Pons (tissue), 1 donor: ENCODE measurements around the gene OSBPL2.
A peak's percentile ranks its signal among the peaks of the same experiment; 100 is the strongest.

Experiments
- DNase-seq: peaks from one replicate; pipeline ENCODE4 v3.0.0-alpha.2; 2016; ENCODE audit warnings: low spot score

The OSBPL2 gene

DNA sequence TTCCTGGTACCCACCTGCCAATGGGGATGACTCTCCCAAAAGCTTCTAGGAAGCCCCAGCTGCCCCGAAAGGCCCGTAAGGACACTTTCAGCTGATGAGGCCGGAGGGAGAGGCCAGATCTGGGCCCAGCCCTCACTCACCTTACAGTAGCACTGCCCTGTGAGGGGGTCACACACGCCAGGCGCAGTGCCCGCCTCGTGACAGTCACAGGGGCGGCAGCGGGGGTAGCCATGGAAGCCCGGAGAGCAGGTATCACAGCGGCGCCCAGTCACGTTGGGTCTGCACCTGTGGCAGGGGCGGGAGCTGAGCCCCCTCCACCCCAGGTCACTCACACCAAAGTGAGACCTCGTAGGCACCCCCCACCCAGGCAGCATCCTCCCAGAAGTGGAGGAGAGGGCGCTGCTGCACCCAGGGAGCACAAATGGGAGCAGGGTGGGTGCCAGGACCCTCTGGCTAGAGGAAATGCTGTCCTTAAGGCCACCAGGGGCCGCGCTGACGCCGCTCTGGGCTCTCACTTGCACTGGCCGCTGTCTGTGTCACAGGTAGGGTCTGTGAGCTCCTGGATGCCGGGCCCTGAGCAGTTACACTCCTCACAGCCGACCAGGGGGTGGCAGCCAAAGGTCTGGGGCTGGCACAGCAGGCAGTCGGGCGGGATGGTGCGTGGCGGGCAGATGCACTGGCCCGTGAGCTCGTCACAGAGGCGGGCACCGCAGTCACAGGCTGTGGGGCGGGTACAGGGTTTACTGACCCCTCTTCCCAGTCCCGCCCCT lies 89.6 kb downstream of the OSBPL2 start:
- no peak for DNase-seq

DNA sequence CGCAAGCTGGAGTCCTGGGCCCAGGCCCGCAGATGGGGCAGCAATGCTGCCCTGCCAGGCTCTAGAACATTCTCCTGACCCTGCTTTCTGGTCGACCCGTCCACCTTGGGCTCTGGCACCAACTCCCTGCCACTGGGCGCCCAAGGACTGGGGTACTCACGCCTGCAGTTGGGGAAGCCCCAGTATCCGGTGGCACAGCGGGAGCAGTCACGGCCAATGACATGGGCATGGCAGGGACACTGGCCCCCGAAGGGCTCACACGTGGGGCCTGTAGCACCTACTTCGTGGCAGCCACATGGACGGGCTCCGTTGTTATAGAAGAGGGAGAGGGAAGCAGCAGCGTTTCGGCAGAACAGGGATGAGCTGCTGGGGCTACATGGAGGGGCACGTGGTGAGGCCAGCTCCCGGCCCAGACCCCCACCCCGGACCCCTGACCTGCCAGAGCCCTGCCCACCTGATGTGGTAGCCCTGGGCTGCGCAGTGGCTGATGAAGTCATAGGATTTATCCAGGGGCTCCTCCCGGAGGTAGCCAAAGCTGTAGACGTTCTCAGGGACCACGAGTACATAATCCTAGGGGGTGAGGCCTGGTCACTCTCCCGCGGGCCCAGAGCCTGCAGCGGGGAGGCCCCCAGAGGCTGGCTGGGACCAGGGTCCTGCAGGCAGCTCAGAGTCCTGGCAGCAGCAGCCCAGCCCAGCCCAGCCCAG lies 90.5 kb downstream of the OSBPL2 start:
- no peak for DNase-seq

DNA sequence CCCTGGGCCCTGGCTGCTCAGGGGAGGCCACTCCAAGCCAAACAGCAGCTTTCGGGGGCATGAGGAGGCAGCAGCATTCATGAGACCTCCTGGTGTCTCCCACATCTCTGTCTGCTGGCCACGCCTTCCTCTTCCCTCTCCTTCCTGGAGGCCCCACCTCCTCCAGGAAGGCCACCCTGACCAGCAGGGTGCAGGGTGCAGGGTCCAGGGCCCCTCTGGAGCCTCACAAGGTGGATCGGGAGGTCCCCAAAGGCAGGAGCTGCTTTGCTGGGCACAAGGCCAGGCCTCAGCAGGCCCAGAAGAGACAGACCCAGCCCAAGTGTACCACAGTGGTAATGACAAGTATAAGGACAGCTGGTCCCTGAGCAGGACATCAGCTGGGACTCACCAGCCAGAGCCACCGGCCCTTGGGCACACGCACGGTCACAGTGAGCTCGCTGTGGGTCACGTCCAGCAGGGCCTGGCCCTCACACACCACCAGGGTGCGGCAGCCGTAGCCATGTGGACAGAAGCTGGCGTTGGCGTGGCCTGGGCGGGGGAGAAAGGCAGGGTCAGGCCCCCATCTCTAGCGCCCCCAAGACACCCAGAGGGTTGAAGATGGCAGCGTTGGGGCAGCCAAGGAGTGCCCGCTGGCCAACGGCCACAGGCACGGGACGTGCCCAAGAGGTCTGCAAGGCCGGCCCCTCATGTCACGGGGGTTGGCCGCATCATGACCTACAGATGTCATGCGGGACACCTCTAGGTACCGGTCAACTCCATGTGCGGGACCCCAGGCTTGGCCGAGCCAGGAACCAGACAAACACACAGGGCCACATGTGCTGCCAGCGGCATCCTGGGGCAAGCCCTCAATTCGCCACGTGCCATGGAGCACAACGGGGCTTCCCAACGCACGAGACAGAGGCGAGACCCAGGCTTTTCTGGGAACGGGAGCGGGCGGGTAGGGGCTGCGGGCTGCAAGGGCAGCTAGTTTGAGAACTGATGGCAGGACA lies 91.4 kb downstream of the OSBPL2 start:
- DNase-seq = no peak

DNA sequence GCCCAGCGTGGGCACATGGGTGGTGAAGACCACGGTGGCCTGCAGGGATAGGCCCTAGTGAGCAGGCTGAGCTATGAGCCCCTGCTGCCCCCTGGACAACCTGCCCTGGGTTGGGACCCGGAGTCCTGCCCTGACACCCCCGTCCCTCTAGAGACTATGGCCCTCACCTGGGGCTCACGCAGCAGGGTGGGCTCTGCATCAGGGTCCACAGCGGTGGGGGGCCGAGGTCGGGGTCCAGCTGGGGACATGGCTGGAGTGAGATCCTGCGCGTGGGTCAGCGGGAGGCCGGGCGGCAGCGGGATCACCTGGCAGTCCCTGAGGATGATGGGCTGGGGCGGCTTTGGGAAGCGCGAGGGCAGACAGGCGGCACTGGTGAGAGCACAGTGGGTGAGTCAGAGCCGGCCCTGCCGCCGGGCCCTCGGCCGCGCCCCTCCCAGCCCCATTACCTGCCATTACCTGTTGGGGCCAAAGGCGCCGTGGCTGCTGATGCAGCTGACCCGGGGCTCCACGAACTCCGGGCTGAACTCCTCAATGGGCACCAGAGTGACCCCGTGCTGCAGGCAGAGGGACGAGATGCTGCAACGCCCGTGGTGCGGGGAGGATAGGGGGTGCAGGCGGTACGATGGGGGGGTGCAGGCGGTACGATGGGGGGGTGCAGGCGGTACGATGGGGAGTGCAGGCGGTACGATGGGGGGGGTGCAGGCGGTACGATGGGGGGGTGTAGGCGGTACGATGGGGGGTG lies 92.4 kb downstream of the OSBPL2 start:
- DNase-seq = no peak

DNA sequence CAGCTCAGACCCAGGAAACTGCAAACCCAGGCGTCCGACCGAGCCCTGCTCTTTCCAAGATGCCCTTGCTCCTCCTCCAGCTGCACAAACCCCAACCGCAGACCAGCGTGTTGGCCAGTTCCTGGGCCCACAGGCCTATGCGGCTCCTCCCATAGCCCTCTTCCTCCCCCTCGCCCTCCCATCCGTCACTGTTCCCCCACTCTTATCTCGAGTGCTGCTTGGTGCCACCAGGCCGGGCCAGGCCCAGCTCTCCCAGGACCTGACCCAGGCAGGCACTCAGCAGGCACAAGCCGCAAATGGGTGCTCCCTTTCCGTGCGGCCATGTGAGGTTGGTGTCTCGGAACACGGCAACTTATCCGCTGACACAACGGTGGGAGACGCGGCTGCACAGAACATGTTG lies 93.0 kb downstream of the OSBPL2 start:
- DNase-seq = no peak

DNA sequence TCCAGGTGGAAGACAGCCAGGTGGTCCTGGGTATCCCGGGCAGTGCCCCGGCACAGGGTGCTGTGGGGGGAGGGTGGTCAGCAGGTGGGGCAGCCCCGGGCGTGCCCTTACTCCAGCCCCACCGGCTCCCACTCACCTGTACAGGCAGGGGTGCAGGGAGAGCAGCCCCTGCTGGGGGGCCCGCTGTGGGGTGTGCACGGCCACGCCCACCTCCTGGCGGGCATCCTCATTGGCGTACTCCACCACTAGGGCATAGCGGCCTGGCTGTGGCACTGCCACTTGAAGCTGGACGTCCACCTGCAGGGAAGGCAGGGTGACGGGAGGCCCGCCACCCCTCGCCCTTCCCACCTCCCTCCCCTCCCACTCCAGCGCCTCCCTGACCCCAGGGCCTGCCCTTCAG lies 94.1 kb downstream of the OSBPL2 start:
- no peak for DNase-seq

DNA sequence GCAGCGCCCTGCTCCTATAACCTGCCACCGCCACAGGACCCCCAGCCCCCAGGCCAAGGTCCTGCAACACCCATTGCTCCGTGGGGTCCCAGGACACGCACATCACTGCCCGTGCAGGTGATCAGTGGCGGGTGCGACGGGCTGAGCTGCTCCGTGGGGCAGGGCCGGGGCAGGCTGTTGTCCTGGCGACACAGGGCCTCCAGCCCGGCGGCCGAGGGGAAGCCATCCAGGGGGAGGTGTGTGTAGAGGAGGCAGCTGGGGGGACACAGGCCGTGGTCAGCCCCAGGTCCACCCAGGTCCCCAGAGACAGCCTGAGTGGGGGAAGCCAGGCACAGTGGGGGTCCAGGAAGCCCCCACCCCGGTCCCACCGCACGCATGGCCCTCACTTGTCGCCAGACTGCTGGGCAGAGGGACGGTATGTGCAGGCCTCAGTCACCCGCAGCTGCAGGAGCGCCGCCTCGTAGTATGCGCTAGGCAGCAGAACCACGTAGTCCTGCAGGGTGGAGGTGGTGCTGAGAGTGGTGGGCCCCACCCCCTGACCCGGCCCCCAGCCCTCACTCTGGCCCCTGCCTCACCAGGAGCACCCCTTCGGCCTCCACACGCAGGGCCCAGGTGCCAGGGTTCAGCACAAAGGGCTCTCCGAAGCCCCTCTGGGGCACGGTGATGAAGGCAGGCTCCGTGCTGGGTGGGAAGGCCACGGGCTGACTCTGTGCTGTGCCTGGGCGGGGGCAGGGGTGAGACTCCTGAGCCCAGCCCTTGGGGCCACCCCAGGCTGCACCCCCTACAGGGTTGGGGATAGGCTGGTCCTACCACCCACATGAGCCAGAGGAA lies 94.9 kb downstream of the OSBPL2 start:
- no peak for DNase-seq

DNA sequence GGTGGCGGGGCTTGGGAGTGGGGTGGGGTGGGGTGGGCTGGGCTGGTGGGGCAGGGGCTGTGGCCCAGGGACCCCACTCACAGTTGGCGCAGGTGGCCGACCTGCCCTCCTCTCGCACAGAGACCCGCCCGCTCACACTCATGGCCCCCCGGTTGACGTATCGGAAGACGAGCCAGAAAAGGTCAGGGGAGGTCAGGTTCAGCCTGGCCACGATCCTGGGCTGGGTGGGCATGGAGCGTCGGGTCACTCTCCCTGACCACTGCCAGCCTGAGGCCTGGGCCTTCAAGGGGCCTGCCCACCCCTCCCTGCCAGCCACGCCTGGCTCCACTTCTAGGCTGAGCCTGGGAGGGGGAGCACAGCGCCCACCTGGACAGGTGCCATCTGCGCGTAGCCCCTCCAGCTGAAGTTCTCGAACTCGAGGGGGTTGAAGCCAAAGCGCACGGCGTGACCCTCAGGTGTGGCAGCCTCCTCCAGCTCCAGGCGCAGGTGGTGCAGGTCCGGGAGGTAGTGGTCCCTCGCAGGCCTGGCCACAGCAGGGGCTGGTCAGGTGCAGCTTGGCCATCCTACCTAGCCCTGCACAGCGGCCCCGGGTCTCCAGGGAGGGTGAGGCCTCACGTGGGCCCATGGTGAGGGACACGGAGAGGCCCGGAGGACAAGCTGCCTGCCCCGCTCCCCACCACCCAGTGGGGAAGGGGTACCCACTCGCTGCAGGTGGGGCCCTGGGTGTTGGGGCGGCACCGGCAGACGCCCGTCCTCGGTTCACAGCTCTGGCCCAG lies 95.7 kb downstream of the OSBPL2 start:
- no peak for DNase-seq

DNA sequence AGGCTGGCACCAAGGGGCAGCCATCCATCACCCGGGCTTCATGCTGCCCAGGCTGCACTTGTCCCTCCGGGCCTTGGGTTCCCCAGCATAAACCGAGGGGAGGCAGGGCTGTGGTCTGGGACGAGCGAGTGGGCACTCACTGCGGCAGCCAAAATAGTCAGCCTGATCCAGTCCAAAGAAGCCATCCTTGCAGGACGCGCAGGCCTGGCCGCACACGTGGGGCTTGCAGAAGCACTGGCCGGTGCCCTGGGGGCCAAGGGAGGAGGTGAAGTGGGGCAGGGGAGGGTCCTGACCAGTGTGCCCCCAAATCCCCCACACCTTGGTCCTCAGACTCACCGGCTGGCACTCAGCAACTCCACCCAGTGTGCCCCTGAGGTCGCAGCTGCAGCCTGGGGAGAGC lies 96.6 kb downstream of the OSBPL2 start:
- DNase-seq = no peak

DNA sequence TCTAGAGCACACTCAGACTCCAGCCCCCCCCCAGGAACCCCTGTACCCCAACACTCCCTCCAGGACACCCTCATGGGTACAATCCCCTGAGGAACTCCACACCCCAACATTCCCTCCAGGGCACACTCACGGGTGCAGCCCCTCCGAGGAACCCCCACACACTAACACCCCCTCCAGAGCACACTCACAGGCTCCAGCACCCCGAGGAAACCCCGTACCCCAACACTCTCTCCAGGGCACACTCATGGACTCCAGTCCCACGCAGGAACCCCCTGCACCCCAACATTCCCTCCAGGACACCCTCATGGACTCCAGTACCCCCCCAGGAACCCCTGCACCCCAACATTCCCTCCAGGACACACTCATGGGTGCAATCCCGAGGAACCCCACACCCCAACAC lies 97.2 kb downstream of the OSBPL2 start:
- DNase-seq = no peak

DNA sequence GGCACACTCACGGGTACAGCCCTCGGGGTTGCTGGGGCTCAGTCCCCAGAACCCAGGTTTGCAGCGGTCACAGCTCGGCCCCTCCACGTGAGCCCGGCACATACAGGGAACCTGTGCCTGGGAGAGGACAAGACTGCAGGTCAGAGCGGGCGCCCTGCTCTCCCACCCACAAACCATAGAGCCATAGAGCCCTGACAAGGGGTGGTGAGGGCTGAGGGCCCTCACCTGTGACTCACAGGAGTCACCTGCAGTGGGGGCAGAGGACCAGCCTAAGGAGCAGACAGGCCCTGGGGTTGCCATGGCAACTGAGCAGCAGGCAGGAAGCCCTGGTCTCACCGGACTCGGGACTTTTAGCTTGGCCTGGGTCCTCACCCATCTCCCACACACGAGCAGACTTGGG lies 98.0 kb downstream of the OSBPL2 start:
- no peak for DNase-seq

DNA sequence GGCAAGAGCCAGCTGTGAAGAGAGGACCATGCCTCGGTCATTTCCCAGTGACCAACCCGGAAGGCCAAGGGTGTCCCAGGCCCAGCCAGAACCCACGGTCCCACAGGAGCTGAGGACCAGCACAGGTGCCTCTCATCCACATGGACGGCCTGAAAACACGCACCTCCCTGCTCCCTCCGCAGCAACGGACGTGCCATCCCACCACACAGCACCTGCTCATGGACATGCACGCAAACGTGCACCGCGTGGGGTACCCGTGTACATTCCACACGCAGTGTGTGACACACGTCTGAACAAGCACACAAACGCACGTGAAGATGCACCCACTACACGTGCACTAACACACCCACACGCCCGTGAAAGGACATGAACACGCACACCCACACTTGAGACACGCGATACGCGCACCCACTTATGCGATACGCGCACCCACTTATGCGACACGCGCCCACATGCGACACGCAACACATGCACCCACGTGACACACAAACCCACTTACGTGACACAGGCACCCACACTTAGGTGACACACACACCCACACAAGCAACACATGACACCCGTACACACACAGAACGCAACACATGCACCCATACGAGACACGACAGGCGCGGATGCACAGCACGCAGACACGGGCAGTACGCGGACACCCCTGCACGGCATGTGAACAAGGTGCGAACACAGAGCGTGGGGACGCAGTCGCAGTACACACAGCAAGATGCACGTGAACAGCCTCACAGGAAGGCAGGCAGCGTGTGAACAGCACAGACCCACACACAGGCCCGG lies 98.6 kb downstream of the OSBPL2 start:
- DNase-seq = no peak

DNA sequence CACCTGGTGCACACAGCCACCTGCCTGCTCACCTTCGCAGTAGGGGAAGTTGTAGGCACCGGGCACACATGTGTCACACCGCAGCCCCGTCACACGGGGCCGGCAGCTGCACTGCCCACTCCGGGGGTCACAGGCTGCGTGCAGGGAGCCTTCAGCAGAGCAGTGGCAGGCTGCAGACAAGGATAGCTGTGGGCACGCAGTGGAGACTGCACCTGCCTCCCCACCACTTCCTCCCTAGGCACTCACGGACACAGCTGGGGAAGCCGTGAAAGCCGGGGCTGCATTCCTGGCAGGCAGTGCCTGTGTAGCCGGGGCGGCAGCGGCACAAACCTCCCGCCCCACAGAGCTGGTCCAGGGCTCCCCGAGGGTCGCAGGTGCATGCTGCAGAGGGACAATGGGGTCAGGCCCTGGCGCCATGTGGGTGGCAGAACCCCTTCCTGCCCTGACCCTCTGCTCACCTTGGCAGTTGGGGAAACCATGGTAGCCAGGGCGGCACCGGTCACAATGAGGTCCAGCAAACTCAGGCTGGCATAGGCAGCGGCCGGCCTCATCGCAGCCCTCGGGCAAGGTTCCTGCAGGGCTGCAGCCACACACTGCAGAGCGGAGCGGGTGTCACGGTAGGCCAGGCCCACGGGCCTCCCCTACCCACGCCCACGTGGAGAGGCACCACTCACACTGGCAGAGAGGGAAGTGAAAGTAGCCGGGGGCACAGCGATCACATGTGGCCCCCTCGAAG lies 99.4 kb downstream of the OSBPL2 start:
- DNase-seq = no peak

DNA sequence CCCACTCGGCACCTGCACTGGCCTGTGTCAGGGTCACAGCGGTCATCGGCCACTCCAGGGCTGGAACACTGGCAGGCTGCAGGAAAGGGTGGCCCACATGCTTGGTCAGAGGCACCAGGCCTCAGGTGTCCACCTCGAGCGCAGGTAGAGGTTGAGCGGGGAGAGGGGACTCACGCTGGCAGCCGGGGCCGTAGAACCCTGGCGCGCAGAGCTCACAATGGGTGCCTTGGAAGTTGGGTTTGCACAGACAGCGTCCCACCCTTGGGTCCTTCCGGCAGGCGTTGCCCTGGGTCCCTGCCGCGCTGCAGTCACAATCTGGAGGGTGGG lies 99.9 kb downstream of the OSBPL2 start:
- DNase-seq = no peak

DNA sequence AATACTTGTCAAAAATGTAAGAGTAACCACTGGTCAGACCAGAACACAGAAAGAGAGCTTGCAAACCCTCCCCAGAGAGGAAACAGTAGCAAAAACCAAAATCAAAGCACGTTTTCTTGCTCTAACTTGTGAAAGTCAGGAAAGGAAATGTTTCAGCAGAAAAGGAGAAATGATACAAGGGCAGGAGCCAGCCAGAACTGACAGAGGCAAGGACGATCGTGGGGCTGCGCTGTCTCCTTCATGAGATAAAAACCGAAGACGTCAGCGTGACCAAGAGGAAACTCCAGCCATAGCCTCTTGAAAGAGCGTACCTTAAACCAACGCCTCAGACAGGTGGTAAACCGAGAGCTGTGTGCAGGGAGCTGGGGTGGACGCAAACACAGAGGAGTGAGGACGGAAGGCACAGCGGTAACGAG lies 101.3 kb downstream of the OSBPL2 start:
- DNase-seq = peak; percentile 38

DNA sequence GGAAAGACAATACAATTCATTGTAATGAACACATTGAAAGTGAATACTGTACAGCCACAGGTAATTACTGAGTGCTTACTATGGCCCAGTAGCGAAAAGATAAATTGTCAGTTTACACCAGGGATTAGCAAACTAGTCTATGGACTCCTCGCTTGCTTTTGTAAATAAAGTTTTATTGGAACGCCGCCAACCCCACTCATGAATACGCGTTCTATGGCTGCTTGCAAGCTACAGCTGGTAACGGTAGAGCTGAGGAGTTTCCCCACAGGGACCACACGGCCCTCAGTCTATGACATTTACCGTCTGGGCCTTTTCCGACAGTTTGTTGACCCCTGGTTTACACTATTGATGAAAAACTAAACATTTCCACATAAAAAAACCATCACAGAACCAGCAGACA lies 104.6 kb downstream of the OSBPL2 start:
- no peak for DNase-seq

DNA sequence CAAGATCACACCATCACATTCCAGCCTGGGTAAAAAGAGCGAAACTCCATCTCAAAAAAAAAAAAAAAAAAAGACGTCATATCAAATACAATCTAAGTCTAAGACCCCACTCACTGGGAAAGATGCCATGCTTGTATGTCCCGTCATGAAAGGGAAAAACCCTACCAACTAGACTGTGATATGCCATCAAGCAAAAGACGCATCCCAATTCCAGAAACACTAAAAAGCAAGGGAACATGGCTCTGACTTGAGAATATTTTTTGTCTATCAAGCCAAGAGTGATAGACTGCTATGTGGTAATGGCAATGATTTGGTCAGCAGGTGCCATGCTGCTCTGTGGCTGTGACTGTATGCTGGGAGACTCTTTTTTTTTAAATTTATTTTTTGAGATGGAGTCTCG lies 105.8 kb downstream of the OSBPL2 start:
- DNase-seq = no peak

DNA sequence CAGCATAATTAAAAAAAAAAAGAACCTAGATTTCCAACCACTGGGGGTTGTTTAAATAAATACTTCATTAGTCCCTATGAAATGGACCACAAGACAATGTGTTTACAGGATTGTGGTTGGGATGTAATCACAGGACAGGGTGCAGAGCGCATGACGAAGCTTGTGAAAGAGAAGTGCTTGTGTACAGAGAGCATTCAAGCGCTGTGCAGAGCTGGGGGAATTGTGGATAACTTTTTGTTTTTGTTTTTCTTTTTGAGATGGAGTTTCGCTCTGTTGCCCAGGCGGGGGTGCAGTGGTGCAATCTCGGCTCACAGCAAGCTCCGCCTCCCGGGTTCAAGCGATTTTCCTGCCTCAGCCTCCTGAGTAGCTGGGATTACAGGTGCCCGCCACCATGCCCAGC lies 106.5 kb downstream of the OSBPL2 start:
- no peak for DNase-seq
